Stimulated activated CD4-positive, alpha-beta T cell treated with anti-CD3 and anti-CD28 coated beads, Interleukin-12 subunit alpha, Interleukin-12 subunit beta, amount 100 ng/mL, for 24 hours (primary cell): ENCODE measurements around the gene ABCB9.
A peak's percentile ranks its signal among the peaks of the same experiment; 100 is the strongest.
"Not testable (repeated sequence)": the region's sequence is repeated elsewhere in the genome, so short reads cannot be mapped to it uniquely, and the experiment has no call there.

ENCODE experiments used
- DNase-seq, 2 experiments: peaks; one replicate each; pipeline ENCODE4 v3.0.0-alpha.2; 2020; ENCODE audit warnings: low read depth in 2 of 2

ABCB9 gene

GRCh38 chr12:122895320-122895703 is 71.0 kb downstream of the ABCB9 start:
- DNase-seq: no peak

DNA sequence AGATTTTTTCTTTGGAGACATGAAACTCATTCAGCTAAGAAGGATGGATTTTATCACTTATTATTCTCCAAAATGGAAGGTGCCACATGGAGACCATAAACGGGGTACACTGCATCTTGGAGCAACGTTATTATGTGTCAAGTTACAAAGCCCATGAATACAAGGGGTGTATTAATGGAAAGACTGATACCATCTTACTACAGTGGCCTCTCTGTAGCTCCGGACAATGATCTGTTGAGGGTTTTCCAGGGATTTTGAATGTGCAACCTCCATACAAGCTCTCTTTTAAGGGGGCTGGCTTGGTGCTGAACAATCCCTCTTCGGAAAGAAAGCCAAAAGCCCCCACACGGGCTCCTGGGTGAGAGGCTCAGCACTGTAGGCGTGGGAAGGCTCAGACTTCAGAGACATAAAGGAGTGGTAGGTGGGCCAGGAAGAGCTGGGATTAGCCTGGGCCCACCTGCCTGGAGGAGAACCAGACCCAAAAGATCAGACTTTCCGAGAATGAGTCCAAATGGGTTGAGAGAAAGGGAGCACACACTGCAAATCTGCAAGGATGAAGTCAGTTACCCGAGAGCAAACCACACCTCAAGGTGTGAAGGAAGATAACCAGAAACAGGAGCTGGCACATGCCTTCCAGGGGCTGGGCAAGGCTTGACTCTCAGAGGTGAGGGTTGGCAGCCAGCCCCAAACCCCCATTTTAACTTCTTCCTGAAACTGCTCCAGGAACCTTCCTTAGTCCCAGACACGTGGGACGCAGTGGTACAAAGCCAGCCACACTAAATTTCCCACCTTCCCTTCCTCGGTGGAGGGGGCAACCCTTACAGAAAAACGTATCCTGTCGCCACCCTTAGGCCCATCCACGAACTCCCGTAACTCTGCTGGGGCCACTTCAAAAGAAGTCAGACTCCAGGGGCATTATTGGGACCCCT is 71.8 kb downstream of the ABCB9 start:
- DNase-seq: no peak

DNA sequence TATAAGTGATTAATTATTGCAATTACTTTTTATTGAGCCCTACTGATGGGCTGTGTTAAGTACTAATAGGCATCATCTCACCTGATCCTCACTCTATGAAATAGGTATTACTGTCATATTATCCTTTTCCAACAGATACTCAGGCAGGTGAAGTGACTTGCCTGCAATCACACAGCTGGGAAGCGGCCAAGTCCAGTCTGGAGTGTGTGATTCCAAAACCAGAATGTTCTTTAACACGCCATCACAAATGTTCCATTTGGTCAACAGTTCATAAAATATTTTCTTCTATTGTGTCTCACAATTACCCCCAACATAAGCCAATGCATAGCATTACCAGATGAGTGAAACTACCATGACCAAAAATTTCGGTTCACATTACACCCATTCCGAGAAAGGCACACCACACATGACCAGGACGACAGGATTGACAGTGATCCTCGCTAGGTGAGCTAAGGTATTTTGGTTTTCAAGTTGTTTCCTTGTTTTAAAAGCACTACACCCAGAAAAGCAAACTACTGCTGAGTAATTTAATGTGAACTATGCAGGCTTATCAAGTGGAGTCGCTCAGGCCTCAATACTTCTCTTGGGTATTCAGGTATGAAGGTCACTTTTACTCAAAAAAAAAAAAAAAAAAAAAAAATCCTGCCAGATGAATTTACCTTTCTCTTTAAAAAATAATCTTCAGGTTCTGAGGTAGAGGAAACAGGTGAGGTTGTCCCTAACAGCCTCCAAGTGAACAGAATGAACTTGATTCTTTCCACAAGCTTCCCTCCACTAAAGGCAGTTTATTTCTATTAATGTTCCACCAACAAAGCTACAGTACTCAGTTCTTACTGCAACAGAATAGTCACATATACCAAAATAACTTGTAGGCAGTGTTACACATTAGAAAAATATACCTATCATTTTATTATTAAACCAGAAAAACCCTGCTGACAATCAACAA is 72.8 kb downstream of the ABCB9 start:
- DNase-seq: no peak

GRCh38 chr12:122892724-122893123 is 73.5 kb downstream of the ABCB9 start:
- not testable (repeated sequence) for DNase-seq

- no peak for DNase-seq
Observed at GRCh38 chr12:122891661-122892525, 74.4 kb downstream of the ABCB9 start.

DNA sequence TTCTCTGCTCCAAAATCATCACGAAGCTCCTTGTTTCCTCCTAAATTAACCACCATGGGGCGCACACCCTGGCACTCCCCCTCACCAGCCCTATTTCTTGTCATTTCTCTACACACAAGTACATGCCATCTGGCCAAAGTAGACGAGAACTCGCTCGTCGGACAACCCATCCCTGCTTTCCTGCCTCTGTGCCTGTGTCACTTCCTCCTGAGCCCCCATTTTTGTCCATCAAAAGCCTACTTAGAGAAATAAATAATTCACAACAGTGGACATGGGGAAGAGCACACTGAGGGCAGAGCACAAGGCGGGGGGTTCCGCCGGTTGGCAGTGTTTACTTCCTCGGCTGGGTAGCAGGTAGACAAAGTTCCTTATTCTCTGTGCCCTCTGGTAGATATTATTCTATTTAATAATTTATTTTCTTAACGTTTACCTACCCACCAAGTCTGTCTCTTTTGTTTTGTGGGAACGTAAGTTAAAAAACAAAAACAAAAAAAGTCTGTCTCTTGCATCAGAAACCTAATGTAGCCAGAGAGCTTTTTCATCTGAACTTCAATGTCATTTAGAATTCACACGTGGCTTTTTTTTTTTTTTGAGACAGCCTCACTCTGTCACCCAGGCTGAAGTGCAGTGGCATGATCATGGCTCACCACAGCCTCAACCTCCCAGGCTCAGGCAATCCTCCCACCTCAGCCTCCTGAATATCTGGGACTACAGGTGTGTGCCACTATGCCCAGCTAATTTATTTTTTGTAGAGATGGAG is 76.3 kb downstream of the ABCB9 start:
- DNase-seq: no peak

GRCh38 chr12:122888232-122888752 is 78.0 kb downstream of the ABCB9 start:
- no peak for DNase-seq

DNA sequence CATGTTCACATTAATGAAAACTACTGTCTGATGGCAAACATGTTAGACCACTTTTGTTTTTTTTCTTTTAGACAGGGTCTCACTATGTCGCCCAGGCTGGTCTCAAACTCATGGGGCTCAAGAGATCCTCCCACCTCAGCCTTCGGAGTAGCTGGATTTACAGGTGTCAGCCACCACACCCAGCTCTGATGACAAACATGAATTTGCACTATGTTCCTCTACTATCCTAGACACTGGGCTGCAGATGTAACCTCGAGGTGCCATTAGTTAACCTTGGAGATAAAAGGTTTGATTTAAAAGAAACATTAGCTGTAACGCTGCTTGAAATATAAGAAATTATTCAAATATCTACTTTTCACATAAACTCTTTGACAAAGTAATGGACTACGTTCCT is 78.4 kb downstream of the ABCB9 start:
- no peak for DNase-seq

DNA sequence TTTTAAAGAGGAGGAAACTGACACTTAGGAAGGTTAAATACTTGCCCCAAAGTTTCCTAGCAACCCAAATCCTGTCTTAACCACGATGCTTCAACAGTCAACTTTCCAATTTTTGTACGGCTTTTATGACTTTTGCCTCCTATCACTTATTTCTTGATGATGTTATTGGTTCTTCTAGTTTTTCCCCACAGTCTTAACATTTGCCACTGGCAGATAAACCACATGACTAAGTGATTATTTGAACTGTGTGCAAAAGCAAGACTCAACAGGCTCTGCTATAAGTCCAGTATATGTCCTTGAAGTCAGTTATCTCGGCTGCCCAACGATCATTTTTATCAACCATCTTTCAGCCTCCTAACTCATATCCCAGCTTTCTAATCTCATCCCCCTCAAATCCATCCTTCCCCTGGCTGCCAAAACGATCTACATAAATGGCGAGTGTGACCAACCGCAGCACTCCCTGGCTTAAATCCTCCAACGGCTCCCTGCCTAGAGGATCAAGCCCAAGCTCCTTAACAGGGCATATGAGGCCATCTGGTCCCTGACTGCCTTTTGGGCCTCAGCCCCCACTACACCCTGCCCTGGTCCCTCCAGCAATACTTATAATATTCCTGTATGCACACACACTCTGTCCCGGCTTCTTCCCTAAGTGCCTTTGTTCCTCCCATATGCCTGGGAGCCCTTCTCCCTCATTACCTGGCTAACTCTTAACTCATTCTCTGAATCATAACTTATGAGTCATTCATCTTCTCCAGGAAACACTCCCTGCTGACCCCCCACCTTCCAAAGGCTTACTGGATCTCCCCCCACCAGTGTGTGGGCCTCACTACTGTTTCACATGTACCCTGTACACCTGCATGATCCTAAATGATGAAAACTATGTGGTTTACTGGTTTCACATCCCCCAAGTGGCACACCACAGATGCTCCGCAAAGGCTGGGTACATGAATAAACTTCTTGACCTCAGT is 79.1 kb downstream of the ABCB9 start:
- DNase-seq: peak in 1 of 2 experiments; percentile 33

- DNase-seq: no peak
Observed at GRCh38 chr12:122886161-122886560, 80.1 kb downstream of the ABCB9 start.

DNA sequence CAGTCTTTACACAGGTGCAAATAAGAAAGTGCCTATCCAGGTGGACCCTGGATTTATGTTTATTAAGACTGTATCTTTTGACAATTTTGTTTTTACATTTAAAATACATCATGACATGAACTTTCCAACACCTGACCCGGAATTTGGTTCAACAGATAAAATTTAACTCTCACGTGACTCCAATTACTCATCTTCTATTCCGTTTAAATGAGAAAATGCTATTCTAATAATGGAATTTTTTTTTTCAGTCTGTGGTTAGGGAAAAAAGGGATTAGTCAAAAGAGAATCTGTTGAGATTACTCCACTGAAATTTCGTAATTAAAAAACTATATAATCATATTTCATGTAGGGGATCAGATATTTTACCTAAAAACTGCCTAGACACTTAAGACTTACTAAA is 81.4 kb downstream of the ABCB9 start:
- no peak for DNase-seq

DNA sequence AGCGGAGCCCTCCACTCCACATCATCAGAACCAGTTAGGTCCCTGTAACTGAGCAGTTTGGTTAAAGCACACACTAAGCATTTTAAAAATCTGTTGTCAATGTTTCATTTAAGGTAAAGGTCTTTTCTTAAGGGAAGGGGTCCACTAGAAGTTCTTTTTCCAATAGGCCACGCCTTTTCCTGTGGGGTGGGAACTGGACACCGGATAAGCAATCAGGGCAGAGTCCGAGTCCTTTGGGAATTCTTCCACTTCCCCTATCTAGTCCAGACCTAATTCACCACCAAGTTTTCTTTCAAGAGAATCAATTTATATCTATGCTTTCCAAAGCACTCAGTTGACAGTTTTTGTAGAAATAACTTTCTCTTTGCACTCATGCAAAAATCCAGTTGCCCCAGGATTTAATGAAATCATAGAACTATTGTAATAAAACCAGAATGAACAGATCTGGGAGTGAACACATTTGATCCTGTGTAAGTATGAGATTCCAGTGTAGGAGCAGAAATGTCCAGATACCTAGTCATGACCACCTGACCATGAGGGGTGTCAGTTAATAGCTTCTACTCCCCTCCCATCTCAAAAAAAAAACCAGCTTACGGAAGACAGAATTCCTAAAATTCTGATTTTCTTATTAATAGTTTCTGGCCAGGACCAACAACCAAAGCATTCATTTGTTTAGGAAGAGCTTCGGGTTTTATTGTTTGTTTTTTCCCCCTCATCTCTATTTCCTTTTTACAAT is 82.0 kb downstream of the ABCB9 start:
- no peak for DNase-seq

GRCh38 chr12:122882908-122883558 is 83.2 kb downstream of the ABCB9 start:
- no peak for DNase-seq

GRCh38 chr12:122880668-122881067 is 85.6 kb downstream of the ABCB9 start:
- DNase-seq: no peak

- DNase-seq: no peak
Observed at GRCh38 chr12:122880155-122880667, 86.1 kb downstream of the ABCB9 start.
